ENCODE results near the gene MAGEB17.
"Not testable (repeated sequence)": the region's sequence is repeated elsewhere in the genome, so short reads cannot be mapped to it uniquely, and the experiment has no call there.

MAGEB17 gene

DNA sequence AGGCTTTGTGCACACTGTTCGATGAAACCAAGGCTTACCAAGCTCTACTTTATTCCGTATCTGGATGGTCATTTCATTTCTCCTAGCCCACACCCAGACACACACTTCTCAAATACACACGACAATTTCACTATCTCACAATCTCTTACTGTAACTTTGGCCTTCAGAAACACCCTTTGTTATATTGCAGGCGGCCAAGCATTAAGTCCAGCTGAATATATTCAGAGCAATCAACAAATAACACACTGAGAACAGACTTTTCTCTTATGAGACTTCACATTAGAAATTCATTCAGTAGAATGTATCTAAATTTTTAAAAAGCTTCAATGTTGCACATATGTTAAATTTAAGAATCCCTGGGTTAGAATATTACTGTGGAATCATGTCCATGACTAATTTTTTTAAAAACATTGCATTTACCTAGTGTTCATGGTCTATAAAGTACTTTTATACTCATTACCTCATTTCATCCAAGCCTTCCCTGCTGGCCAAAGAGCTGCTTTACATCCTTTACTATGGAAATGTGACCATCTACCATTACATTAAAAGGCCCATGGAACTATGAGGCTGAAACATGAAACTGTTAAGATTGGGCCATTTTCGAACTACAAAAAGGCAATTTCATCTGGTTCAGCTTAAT is 10.5 kb upstream of the MAGEB17 start:
- DNase-seq = no peak

DNA sequence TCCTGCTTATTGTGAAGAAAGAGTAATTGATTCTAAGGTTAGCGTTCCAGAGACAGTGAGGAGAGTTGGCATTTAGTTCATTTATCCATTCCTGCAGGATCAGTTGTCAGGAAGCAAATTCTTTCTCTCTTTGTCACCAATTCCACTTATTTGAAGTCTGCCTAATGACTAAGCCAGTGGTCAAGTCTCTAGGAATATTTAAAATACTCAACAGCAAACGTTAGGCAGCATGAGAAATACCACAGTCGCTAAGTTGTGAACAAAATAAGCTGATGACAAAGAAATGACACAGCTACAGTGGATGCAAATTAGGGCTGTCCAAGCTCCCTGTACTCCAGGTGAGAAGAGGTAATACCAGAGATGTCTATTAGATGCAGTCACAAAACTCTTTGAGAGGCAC is 6.6 kb upstream of the MAGEB17 start:
- no peak for DNase-seq

DNA sequence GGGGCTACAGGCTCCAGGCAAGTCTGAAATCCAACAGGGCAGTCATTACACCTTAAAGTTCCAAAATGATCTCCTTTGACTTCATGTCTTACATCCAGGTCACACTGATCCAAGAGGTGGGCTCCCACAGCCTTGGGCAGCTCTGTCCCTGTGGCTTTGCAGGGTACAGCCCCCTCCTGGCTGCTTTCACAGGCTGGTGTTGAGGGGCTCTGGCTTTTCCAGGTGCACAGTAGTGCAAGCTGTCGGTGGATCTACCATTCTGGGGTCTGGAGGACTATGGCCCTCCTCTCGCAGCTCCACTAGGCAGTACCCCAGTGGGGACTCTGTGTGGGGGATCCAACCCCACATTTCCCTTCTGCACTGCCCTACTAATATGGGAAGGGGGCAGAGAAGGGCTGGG is 6.1 kb upstream of the MAGEB17 start:
- not testable (repeated sequence) for DNase-seq

DNA sequence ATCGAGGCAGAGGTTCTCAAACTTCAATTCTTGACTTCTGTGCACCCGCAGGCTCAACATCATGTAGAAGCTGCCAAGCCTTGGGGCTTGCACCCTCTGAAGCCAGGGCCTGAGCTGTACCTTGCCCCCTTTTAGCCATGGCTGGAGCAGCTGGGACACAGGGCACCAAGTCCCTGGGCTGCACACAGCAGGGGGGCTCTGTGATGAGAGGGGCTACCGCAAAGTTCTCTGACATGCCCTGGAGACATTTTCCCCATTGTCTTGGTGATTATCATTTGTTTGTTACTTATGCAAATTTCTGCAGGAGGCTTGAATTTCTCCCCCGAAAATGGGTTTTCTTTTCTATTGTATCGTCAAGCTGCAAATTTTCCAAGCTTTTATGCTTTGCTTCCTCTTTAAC is 4.9 kb upstream of the MAGEB17 start:
- DNase-seq = no peak

GRCh38 chrX:16164748-16165147 is 2.5 kb upstream of the MAGEB17 start:
- no peak for DNase-seq

DNA sequence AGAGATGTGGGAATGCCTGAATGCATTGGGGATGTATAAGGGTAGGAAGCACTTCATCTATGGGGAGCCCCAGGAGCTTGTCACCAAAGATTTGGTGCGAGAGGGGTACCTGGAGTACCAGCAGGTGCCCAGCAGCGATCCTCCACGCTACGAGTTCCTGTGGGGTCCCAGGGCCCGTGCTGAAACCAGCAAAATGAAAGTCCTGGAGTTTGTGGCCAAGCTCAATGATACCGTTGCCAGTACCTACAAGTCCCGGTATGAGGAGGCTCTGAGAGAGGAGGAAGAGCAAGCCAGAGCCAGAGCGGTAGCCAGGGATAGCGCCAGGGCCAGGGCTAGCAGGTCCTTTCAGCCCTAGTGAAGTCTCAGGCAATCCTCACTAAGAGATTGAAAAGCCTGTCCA is 3.8 kb downstream of the MAGEB17 start:
- DNase-seq = no peak

GRCh38 chrX:16171944-16172343 is 4.7 kb downstream of the MAGEB17 start:
- no peak for DNase-seq

DNA sequence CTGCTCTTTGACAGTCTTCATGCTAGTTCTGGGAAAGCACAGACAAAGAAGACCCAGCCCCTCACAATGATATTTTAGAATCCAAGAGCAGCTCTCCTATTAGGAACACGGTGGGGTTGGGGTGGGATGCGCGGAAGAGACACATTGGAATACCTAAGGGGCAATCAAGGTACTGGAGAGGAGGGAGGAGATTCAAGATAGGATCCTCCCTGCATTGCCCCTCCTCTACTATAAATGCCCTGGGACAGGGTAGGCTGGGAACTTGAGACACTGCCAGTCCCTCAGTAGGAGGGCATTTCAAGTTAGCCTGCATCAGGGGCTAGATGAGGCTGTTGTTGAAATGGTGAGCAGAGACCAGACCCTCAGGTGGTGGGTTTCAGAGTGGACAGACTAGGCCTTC is 5.1 kb downstream of the MAGEB17 start:
- DNase-seq = no peak

DNA sequence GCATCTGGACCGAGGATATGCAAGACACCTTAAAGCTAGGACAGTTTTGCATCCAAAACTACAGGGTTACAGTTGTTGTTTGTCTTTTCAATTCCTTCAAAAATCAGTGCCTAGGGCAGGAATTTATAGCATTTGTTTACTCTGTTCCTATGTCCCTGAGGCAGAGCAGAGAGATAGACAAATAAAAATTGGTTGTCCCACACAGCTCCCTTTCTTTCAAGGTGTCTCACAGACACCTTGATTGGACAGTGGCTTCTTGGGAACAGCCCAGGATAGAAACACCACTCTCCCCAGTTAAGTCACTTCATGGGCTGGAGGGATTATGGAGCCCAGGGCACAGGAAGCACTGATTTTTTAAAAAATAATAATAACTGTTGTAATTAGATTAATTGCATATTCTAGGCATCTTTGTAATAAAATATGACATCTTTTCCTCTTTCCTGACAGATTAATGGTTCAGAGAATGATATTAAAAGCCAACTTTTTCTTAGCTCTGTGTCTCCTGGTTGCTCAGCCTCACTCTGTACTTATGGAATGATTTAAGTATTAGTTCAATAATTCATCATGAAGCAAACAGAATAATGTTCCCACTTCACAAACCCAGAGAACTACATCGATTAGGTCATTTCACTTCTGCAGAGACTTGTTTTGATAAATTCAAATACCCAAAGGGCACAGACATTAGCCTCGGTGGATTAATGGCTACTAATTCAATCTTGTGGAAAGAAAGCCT is 8.2 kb downstream of the MAGEB17 start:
- no peak for DNase-seq

DNA sequence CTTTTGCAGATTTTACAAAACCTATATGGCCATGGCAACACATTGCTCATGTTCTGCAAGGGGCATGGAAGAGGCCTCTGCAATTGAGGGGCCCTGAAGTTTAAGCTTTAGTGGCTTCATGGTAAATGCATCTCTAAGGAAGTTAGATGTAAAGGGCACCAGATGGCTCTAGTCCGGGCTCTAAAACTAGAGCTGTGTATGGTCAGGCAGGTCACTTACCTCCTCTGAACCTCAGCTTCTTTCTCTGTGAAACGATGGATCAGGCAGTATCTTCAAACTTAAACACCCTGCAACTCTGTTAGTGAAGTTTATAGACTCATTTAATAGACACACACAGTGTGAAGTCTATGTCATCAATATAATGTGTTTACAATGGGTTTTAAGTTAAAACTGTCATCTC is 10.0 kb downstream of the MAGEB17 start:
- DNase-seq = no peak

GRCh38 chrX:16183843-16184242 is 16.6 kb downstream of the MAGEB17 start:
- not testable (repeated sequence) for DNase-seq

- DNase-seq = no peak
These were observed 18.4 kb downstream of the MAGEB17 start for GRCh38 chrX:16185725-16186136.

- DNase-seq = no peak
These were observed 19.2 kb downstream of the MAGEB17 start for GRCh38 chrX:16186380-16187007.

- DNase-seq = no peak
These were observed 19.9 kb downstream of the MAGEB17 start for GRCh38 chrX:16187024-16187760.

DNA sequence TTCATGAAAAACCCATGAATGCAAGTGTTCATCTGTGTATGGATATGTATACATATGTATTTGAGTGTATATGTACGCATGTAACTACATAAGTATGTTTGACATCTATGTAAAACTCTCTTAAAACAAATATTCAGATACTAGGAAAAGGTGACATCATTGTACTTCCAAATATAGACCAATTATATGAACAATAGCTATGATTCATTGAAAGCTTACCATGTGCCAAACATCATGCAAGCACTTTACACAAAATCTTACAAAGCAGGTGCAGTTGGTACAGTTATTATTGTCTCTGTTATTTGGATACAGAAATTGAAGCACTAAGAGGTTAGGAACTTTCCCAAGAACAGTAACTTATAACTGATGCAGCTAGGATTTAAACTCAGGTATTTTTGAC is 21.4 kb downstream of the MAGEB17 start:
- DNase-seq = no peak

DNA sequence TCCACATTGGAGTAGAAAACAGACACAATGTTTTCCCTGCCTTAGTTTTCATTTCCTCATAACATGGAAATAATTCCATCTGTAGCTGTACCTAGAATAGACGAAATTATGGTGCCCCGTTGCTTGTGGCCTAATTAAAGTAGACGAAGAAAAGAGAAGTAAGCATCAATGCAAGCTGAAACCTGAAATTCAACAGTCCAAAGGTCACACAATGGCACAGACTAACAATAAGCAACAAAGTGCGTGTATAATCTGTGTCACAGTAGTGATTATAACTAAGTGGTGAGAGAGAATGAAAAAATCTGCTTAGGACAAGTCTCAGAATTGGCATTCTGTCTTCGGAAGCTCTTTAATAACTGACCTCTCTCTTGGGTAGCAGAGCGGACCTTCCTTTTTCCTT is 24.3 kb downstream of the MAGEB17 start:
- no peak for DNase-seq

DNA sequence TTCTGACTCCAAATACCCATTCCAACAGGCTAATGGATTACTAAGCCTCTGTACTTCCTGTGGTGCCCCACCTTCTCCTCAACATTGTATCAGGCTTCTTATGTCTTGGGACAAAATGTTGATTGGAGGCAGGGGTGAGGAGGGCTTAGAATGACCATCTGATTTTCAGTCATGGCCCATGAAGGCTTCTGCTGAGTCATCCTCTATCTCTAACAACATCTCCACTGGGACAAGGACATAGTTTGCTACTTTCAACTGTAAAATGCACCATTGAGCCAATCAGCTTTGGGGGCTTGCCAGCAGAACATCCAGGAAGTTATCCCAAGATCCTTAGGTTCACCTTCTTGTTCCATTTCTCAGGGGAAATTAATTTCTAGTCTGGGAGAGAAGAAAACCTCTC is 29.5 kb downstream of the MAGEB17 start:
- DNase-seq = no peak

DNA sequence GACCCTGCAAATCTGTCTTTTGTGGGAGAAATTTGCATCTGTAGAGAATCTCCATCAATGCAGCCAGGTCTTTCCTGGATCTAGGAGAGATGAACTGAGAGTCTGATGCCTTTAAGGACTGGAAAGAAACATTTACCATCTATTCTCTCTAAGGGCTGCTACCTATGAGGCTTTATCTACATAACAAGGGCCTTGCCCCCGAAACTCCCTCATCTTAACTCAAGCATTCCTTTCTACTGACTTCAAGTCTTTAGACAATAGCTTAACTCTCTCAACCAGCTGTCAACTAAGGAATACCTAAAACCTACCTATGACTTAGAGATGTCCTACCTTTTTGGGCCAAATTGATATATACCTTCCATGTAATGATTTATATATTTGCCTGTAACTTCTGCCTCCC is 32.1 kb downstream of the MAGEB17 start:
- no peak for DNase-seq

GRCh38 chrX:16202943-16203342 is 35.7 kb downstream of the MAGEB17 start:
- no peak for DNase-seq

DNA sequence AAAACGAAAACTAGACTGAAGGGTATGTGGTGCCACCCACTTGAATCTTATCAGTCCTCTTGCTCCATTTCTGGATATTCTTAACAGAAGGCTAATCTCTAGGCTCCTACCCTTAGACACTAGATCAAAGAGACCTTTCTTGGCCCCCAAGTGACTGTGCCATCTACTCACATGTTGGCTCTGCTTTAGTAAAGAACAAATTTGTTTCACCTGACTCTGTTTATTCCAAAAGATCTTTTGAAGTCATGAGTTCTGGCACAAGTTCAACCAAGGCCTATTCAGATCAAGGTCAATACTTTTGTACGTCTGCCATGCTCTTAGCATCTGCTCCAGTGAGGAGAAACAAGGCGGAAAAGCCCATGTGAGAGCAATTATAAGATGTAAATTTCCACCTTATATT is 37.3 kb downstream of the MAGEB17 start:
- DNase-seq = no peak

DNA sequence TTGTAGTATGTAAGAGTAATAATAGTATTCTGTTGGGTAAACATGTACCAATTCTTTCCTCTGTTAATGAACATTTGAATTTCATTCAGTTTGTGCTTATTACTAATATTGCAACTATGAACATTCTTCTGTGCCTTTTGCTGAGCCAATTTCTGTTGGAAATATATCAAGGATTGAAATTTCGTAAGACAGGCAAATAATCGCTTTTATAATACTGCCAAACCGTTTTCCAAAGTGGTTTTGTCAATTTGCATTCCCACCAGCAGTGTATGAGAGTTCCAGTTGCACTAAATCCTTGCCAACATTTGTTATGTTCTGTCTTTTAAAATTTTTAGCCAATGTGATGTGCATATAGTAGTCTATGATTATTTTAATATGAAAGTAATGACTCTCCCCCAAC is 38.6 kb downstream of the MAGEB17 start:
- no peak for DNase-seq

GRCh38 chrX:16207634-16208033 is 40.4 kb downstream of the MAGEB17 start:
- no peak for DNase-seq

DNA sequence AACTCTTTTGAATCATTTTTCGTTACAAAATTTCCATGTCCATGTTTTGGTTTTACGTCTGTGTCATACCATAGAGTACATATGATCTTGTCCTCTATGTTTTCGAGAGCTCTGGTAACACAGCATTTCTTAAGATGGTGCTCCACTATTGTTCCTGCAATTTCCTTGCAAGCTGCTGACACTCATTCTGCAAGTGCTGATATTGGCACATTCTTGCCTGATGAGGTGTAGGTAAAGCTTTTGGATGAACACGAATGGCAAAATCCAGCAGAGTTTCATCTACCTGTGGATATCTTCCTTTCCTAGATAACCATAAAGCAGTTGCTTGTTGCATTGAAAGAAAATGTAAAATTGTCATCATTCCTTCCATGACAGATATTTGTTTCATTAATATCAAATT is 41.3 kb downstream of the MAGEB17 start:
- no peak for DNase-seq

- DNase-seq = no peak
These were observed 42.8 kb downstream of the MAGEB17 start for GRCh38 chrX:16210061-16210460.
